IPS-15b (cell line): ENCODE results near the gene WFIKKN1.

Experiments
- H3K27me3 ChIP-seq: one replicate; pipeline ENCODE4 v1.6.1; 2013; ENCODE audit warnings: low read length; ENCODE audit not compliant: control insufficient read depth, insufficient read depth
- H3K36me3 ChIP-seq: one replicate; pipeline ENCODE4 v1.6.1; 2013; ENCODE audit warnings: low read length; ENCODE audit not compliant: control insufficient read depth, insufficient read depth
- H3K4me1 ChIP-seq: one replicate; pipeline ENCODE4 v1.6.1; 2013; ENCODE audit warnings: mild to moderate bottlenecking, low read length; ENCODE audit not compliant: control insufficient read depth, insufficient read depth
- H3K4me3 ChIP-seq: one replicate; pipeline ENCODE4 v1.5.1; 2013; ENCODE audit warnings: low read depth, low read length
- H3K9ac ChIP-seq: one replicate; pipeline ENCODE4 v1.6.1; 2013; ENCODE audit warnings: low read depth, mild to moderate bottlenecking, low read length
- H3K9me3 ChIP-seq: one replicate; pipeline ENCODE4 v1.6.1; 2013; ENCODE audit warnings: mild to moderate bottlenecking, low read length; ENCODE audit not compliant: control insufficient read depth, insufficient read depth

Gene WFIKKN1

GRCh38 chr16:677316-678190 lies 46.8 kb downstream of the WFIKKN1 start:
- Histone ChIP-seq H3K4me1 (no peaks in the 10 kb centered on the region), H3K4me3 (peak overlapping the region; percentile 24), H3K9ac (no peak overlapping the region), H3K36me3 (peaks cover 31% of the 10 kb centered on the region), H3K9me3 (no peaks in the 10 kb centered on the region), H3K27me3 (no peaks in the 10 kb centered on the region)

DNA sequence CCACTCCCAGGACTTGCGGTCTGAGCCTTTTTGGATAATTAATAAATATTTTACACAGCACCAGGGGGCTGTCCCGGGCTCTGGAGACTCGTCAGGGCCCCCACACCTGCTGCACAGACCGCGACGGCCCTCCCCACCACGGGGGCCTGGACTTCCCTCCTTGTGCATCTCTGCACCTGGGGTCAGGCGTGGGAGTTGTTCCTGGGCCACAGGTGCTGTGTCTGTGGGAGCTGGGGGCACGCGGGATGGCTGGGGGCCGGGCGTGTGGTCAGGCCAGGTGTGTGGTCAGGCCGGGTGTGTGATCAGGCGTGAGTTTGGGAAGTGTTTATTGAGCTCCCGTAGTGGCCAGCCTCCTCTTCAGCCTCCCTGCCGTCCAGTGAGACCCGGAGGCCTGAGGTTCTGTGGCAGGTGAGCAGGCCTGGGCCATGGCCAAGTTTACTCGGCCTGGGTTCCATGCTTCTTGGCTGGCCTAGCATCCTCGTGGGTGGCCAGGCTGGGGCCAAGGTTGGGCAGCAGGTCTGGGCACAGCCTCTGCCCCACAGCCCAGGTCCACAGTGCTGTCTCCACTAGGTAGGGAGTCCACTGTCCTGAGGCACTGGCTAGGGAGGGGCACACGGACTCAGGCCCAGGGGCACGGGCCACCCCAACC lies 47.5 kb downstream of the WFIKKN1 start:
- H3K36me3 ChIP-seq: peaks cover 31% of the 10 kb centered on the region
- H3K9me3 ChIP-seq: no peaks in the 10 kb centered on the region
- H3K9ac ChIP-seq: no peak overlapping the region
- no peak overlapping the region for H3K4me3 ChIP-seq
- H3K27me3 ChIP-seq: no peaks in the 10 kb centered on the region
- H3K4me1 ChIP-seq: peaks cover 3% of the 10 kb centered on the region

GRCh38 chr16:678858-679813 lies 48.4 kb downstream of the WFIKKN1 start:
- no peaks in the 10 kb centered on the region for H3K9me3 ChIP-seq
- no peak overlapping the region for H3K9ac ChIP-seq
- H3K4me1 ChIP-seq: peaks cover 3% of the 10 kb centered on the region
- H3K36me3 ChIP-seq: peaks cover 26% of the 10 kb centered on the region
- H3K27me3 ChIP-seq: no peaks in the 10 kb centered on the region
- peak overlapping the region; percentile 73 for H3K4me3 ChIP-seq

DNA sequence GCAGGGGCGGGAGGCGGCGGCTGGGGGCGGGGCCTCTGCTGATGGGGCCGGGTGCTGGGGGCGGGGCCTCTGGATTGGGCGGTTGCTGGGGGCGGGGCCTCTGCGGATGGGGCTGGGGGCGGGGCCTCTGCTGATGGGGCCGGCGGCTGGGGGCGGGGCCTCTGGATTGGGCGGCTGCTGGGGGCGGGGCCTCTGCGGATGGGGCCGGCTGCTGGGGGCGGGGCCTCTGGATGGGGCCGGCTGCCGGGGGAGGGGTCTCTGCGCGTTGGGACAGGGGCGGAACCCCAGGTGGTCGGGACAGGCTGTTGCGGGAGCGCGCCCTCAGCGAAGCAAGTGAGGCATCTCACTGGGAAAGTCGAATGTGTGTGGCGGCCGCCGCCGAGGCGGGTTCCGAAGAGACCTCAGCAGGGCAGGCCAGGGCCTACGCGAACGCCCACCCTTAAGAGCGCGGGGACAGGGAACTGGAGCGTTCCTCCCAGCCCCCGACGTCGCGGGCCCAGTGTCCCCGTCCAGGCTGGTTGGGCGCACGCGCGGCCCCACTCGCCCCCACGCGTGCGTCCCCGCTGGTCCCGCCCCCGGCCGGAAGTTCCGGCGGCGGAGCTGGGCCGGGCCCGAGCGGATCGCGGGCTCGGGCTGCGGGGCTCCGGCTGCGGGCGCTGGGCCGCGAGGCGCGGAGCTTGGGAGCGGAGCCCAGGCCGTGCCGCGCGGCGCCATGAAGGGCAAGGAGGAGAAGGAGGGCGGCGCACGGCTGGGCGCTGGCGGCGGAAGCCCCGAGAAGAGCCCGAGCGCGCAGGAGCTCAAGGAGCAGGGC lies 49.2 kb downstream of the WFIKKN1 start, which contains the start of gene STUB1:
STUB1 (plus strand) TSS at position 597 of the 811 bp plus-strand sequence; CDS start at position 713, 116 bp downstream.
- H3K9me3 ChIP-seq: no peaks in the 10 kb centered on the region
- H3K4me1 ChIP-seq: peaks cover 3% of the 10 kb centered on the region
- H3K36me3 ChIP-seq: peaks cover 23% of the 10 kb centered on the region
- H3K9ac ChIP-seq: peak within 1 kb of the TSS; percentile 83
- H3K4me3 ChIP-seq: peak within 1 kb of the TSS; percentile 73
- no peaks in the 10 kb centered on the region for H3K27me3 ChIP-seq

- Histone ChIP-seq H3K36me3 (peaks cover 29% of the 10 kb centered on the region), H3K27me3 (no peaks in the 10 kb centered on the region), H3K4me1 (peaks cover 3% of the 10 kb centered on the region), H3K9me3 (no peaks in the 10 kb centered on the region), H3K4me3 (peak overlapping the region; percentile 69), H3K9ac (peak overlapping the region; percentile 83)
Observed at GRCh38 chr16:680625-680945, 49.8 kb downstream of the WFIKKN1 start.

- peaks cover 32% of the 10 kb centered on the region for H3K36me3 ChIP-seq
- H3K9me3 ChIP-seq: no peaks in the 10 kb centered on the region
- H3K27me3 ChIP-seq: no peaks in the 10 kb centered on the region
- peak overlapping the region; percentile 83 for H3K9ac ChIP-seq
- peaks cover 3% of the 10 kb centered on the region for H3K4me1 ChIP-seq
- peak overlapping the region; percentile 69 for H3K4me3 ChIP-seq
Observed at GRCh38 chr16:680967-681745, 50.4 kb downstream of the WFIKKN1 start.

DNA sequence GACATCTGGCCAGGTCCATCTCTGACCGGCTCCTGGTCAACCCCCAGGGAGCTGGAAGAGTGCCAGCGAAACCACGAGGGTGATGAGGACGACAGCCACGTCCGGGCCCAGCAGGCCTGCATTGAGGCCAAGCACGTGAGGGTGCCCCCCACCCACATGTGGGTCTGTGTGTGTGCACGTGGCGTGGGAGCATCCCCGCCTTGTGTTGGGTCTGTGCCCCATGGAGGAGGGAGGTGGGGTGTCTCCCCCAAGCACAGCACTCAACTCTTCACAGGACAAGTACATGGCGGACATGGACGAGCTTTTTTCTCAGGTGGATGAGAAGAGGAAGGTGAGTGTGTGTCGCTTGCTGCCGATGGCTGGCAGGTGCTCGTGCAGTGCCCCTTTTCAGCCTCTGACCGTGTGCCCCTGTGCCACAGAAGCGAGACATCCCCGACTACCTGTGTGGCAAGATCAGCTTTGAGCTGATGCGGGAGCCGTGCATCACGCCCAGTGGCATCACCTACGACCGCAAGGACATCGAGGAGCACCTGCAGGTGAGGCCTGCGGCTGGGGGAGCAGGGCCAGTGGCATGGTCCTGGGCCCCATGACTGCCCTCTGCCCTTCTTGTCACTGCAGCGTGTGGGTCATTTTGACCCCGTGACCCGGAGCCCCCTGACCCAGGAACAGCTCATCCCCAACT lies 51.1 kb downstream of the WFIKKN1 start:
- peak overlapping the region; percentile 69 for H3K4me3 ChIP-seq
- no peak overlapping the region for H3K9ac ChIP-seq
- H3K27me3 ChIP-seq: no peaks in the 10 kb centered on the region
- H3K36me3 ChIP-seq: peaks cover 39% of the 10 kb centered on the region
- H3K4me1 ChIP-seq: peaks cover 3% of the 10 kb centered on the region
- no peaks in the 10 kb centered on the region for H3K9me3 ChIP-seq

DNA sequence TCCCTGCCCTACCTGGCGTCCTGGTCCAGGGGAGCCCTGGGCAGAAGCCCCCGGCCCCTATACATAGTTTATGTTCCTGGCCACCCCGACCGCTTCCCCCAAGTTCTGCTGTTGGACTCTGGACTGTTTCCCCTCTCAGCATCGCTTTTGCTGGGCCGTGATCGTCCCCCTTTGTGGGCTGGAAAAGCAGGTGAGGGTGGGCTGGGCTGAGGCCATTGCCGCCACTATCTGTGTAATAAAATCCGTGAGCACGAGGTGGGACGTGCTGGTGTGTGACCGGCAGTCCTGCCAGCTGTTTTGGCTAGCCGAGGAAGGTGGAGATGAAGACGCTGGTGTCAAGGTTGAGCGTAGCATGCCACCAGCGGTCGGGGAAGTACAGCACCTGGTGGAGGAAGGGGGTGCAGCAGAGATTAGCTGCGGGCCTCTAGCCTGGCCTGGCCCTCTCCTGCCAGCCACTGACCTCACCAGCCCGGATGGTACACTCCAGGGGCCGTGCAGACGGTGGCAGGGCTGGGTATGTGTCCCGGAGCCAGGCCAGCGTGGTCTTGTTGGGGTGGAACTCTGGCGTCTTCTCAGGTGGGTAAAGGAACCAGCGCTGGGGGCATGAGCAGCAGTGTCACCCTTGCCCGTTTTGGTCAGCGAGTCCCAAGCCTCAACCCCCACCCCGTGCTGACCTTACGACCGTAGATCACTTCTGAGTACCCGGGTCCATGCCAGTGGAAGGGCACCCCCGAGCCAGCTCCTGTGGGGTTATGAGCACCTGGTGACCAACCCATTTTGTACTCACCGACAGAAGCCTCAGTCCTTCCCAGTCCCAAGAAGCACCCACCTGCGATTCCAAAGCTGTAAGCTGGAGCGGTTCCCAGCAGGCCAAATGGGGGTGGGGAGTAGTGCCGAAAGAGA lies 52.0 kb downstream of the WFIKKN1 start:
- peaks cover 3% of the 10 kb centered on the region for H3K4me1 ChIP-seq
- no peak overlapping the region for H3K9ac ChIP-seq
- no peaks in the 10 kb centered on the region for H3K27me3 ChIP-seq

DNA sequence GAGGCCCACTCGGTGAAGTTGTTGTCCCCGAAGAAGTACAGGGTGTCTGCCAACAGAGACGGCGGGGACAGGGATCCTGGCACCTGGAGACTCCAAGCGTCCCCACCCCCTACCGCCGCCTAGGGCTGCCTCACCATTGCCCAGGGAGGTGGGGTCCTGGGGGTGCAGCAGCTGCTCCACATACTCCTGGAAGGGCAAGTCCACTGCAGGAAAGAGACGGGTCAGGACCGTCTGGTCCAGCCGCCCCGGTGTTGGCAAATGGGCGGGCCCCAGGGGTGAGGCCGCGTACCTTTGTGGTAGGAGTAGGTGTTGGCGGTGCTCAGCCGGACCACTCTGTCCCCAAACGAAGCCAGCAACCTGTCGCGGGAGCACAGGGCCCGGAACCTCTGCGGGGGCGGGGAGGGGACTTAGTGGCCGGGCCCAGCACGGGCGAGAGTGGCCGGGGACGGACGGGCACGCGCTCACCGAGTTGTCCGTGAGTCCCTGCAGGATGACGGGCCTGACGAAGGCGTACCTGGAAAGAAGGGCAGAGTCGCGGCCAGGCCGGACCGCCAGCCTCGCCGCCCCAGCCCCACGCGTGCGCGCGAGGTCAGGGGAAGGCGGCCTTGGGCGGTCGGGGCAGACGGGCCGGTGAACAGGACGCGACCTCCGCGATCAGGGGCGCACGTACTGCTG lies 52.7 kb downstream of the WFIKKN1 start:
- Histone ChIP-seq H3K9me3 (no peaks in the 10 kb centered on the region), H3K4me1 (peaks cover 3% of the 10 kb centered on the region), H3K27me3 (no peaks in the 10 kb centered on the region), H3K36me3 (peaks cover 39% of the 10 kb centered on the region), H3K9ac (peak overlapping the region; percentile 70), H3K4me3 (peak overlapping the region; percentile 75)

More for the DNA sequence above, 52.0 kb downstream of the WFIKKN1 start:
- peak overlapping the region; percentile 75 for H3K4me3 ChIP-seq
- no peaks in the 10 kb centered on the region for H3K9me3 ChIP-seq
- H3K36me3 ChIP-seq: peaks cover 39% of the 10 kb centered on the region
